DOHH2 (cell line): ENCODE measurements around the gene TRIM62.

Experiments
- CTCF ChIP-seq: fragments of 200-600 bp; sonication (generic); IDR thresholded peaks from one replicate; pipeline ENCODE4 v1.5.1; 2014; ENCODE audit warnings: antibody characterized with exemption, mild to moderate bottlenecking, low read depth, low read length; ENCODE audit not compliant: poor library complexity, severe bottlenecking
- EZH2phosphoT487 ChIP-seq: fragments of 200-600 bp; sonication (generic); IDR thresholded peaks from 2 replicates; pipeline ENCODE4 v1.6.1; 2017; ENCODE audit warnings: borderline replicate concordance, mild to moderate bottlenecking, antibody characterized with exemption, low read length, moderate library complexity, mixed read lengths

DNA sequence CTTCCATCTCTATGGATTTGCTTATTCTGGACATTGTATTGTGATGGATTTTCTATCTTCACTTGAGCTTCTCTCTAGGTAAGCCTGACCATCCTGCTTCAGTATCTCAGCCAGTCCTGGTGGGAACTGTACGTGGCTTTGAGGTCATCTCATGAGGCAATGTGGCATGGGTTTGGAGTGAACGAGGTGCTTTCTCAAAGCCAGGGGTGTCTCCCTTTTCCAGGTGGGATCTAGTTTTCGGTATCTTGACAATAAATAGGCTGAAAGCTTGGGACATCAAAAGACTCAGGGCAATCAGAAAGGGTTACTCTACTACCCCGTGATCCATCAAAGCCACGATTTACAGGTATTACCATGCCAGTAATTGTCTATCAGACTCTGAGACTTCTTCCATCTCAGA lies 60.1 kb downstream of the TRIM62 start:
- no peak for TF ChIP-seq CTCF
- TF ChIP-seq EZH2phosphoT487 = no peak
